Heart left ventricle (tissue), 16 donors: ENCODE data around the gene SGK1. TPM values are rescaled to one million over a fixed set of nuclear protein-coding genes. Genes with fewer than 3 reads are reported as not detected.
A peak's percentile ranks its signal among the peaks of the same experiment; 100 is the strongest.

Experiments used
- ATAC-seq, 4 donors: fragments of 200-7000 bp; cut with Tn5 transposase; one replicate each; pipeline ENCODE4 v1.9.1; 2020 to 2022; ENCODE audit warnings: moderate library complexity in 4 of 4, mild to moderate bottlenecking in 3 of 4, moderate number of reproducible peaks in 1 of 4
- DNase-seq, 5 donors: peaks; one replicate each; pipeline ENCODE4 v3.0.0-alpha.2; 2020
- H3K27ac ChIP-seq, 12 donors: fragments of 200-600 bp; sonication (generic) in 4 of 12; one replicate each; pipeline versions ENCODE4 v1.5.0 to v1.8.0; 2016 to 2022; ENCODE audit warnings: mild to moderate bottlenecking in 2 of 12
- H3K27me3 ChIP-seq, 9 donors: fragments of 200-600 bp; sonication (generic) in 2 of 9; one replicate each; pipeline versions ENCODE4 v1.5.1 to v1.8.0; 2016 to 2022; ENCODE audit warnings: mild to moderate bottlenecking in 3 of 9
- H3K36me3 ChIP-seq, 9 donors: fragments of 200-600 bp; sonication (generic) in 2 of 9; one replicate each; pipeline versions ENCODE4 v1.5.0 to v1.8.0; 2018 to 2022; ENCODE audit warnings: mild to moderate bottlenecking in 2 of 9
- H3K4me1 ChIP-seq, 12 donors: fragments of 200-600 bp; sonication (generic) in 4 of 12; one replicate each; pipeline versions ENCODE4 v1.5.0 to v1.8.0; 2016 to 2022; ENCODE audit warnings: mild to moderate bottlenecking in 3 of 12
- H3K4me3 ChIP-seq, 12 donors: fragments of 200-600 bp; sonication (generic) in 4 of 12; one replicate each; pipeline versions ENCODE4 v1.5.0 to v1.8.0; 2017 to 2022; ENCODE audit warnings: mild to moderate bottlenecking in 9 of 12, moderate library complexity in 4 of 12
- H3K9me3 ChIP-seq, 12 donors: fragments of 200-600 bp; sonication (generic) in 4 of 12; one replicate each; pipeline versions ENCODE4 v1.5.0 to v1.8.0; 2016 to 2022; ENCODE audit warnings: mild to moderate bottlenecking in 1 of 12
- CTCF ChIP-seq, 12 donors: fragments of 200-600 bp; sonication (generic) in 4 of 12; IDR thresholded peaks; one replicate each; pipeline versions ENCODE4 v1.5.0 to v1.8.0; 2018 to 2022; ENCODE audit warnings: antibody characterized with exemption in 12 of 12, mild to moderate bottlenecking in 5 of 12
- POLR2A ChIP-seq, 2 donors: fragments of 450-650 bp; IDR thresholded peaks; one replicate each; pipeline ENCODE4 v1.6.1; 2017; ENCODE audit warnings: antibody characterized with exemption in 2 of 2, mild to moderate bottlenecking in 2 of 2, moderate library complexity in 2 of 2
- WGBS, 4 donors: extraction: QIAGEN DNeasy Blood & Tissue Kit in 2 of 4; methylation state at CpG; one replicate each; pipeline versions ENCODE4 v1.1.5 to v1.1.7; 2013 to 2018; 5-methylcytosine and 5-hydroxymethylcytosine counted together
- intact Hi-C, 10 donors: fragments of 100-400 bp; cut with DNase I; formaldehyde crosslinking; loops; one replicate each; pipeline versions ENCODE4 v1.11.1 to v1.14.2; 2022
- polyA plus RNA-seq, 2 donors: library from polyadenylated mRNA; stranded (reverse); fragments of 200-250 nt; gene quantifications; one replicate each; pipeline ENCODE4 v1.2.3, GENCODE V29; 2013
- total RNA-seq, 9 donors: library from RNA; depleted of rRNA in 2 of 9; stranded (reverse); fragments of >200 nt in 2 of 9; fragmentation: NEBNext Ultra II Directional in 3 of 9; extraction: Animal tissue kit (Norgen Biotek cat#: 25700) in 3 of 9; gene quantifications; one replicate each; pipeline versions ENCODE4 v1.1.0 to v1.2.4, GENCODE V29; 2016 to 2023
- donor health status: ischemic (EF 13 %, LVEDD 7.1; RV severe dilation, severe dysfunction).
- donor health status: healthy with polysubstance abuse.
- donor health status: DM: no; HTN: yes; CAD: no.
- donor health status: DM: no; HTN: no; CAD: no.
- donor health status: ischemic (EF 25% LVEDD 6.9; RV normal size, moderate dysfunction).
- donor health status: ischemic (EF 25% LVEDD 5.7; RV mildly dilated, moderate dysfunction).
- donor health status: healthy.
- donor health status: DM: yes; HTN: yes; CAD: no.
- donor health status: ischemic (EF 35%, LVEDD 5.7; RV mildly dilated, moderate dysfunction).
- donor health status: nonischemic (EF 11% LVEDD 7.7; RV severe dilation, severe dysfunction).
- donor health status: DM: yes; HTN: yes; CAD: no.
- donor health status: PGD.
- donor health status: ischemic (EF 29% LVEDD 5.4; RV normal size, mild dysfunction).
- donor health status: nonischemic (EF 23%, LVEDD 6.1; RV moderate dilation, normal function).

Gene SGK1
- total and polyA plus RNA-seq, 11 donors, result 17.7 to 118 (median 56.7) TPM

GRCh38 chr6:134309983-134310605 lies 7.8 kb downstream of the SGK1 start:
- WGBS, 4 donors, result 91 to 96% (median 92%) methylated on average over 5 of the region's 5 CpGs
- Histone ChIP-seq H3K27ac (no peak overlapping the region), H3K36me3 (no peaks in the 10 kb centered on the region), H3K4me1 (peaks cover 0 to 5% (median 0%) of the 10 kb centered on the region in 12 donors), H3K27me3 (no peaks in the 10 kb centered on the region), H3K9me3 (no peaks in the 10 kb centered on the region), H3K4me3 (no peak overlapping the region)
- no peak for TF ChIP-seq POLR2A (IDR thresholded peaks at IDR 0.05)
- no peak for TF ChIP-seq CTCF (IDR thresholded peaks at IDR 0.05)
- DNase-seq, result no peak
- intact Hi-C loops, result no loop called here
- ATAC-seq, result no peak

GRCh38 chr6:134309227-134309626 lies 8.7 kb downstream of the SGK1 start:
- intact Hi-C loops, result no loop called here
- Histone ChIP-seq H3K9me3 (no peaks in the 10 kb centered on the region), H3K36me3 (no peaks in the 10 kb centered on the region), H3K4me1 (peaks cover 0 to 5% (median 0%) of the 10 kb centered on the region in 12 donors), H3K27me3 (no peaks in the 10 kb centered on the region), H3K4me3 (no peak overlapping the region), H3K27ac (peak overlapping the region in 1 of 12 donors; percentile 32)
- DNase-seq (no peak), ATAC-seq (no peak)
- WGBS, 4 donors, result 68 to 80% (median 74%) methylated on average over 3 of the region's 3 CpGs
- no peak for TF ChIP-seq CTCF (IDR thresholded peaks at IDR 0.05)
- TF ChIP-seq POLR2A (IDR thresholded peaks at IDR 0.05), result no peak

- ATAC-seq (no peak), DNase-seq (no peak)
- intact Hi-C loops, result no loop called here
- Histone ChIP-seq H3K4me3 (no peak overlapping the region), H3K36me3 (no peaks in the 10 kb centered on the region), H3K9me3 (no peaks in the 10 kb centered on the region), H3K27ac (peak overlapping the region in 1 of 12 donors; percentile 32), H3K4me1 (peaks cover 0 to 7% (median 0%) of the 10 kb centered on the region in 12 donors), H3K27me3 (no peaks in the 10 kb centered on the region)
- TF ChIP-seq CTCF (IDR thresholded peaks at IDR 0.05) (no peak), POLR2A (IDR thresholded peaks at IDR 0.05) (no peak)
- 73 to 85% (median 76%) methylated on average over 9 of the region's 9 CpGs for WGBS, 4 donors
These were observed 9.1 kb downstream of the SGK1 start for GRCh38 chr6:134308800-134309199.

- no peak for ATAC-seq
- H3K9me3 ChIP-seq, result no peaks in the 10 kb centered on the region
- no peaks in the 10 kb centered on the region for H3K36me3 ChIP-seq
- intact Hi-C loops, result no loop called here
- DNase-seq, result no peak
- no peaks in the 10 kb centered on the region for H3K27me3 ChIP-seq
- H3K27ac ChIP-seq, result no peak overlapping the region
- H3K4me3 ChIP-seq, result no peak overlapping the region
- WGBS, 4 donors, result 79 to 83% (median 82%) methylated on average over 5 of the region's 5 CpGs
- no peak for TF ChIP-seq POLR2A (IDR thresholded peaks at IDR 0.05)
- TF ChIP-seq CTCF (IDR thresholded peaks at IDR 0.05), result no peak
- H3K4me1 ChIP-seq, result peaks cover 0 to 7% (median 0%) of the 10 kb centered on the region in 12 donors
These were observed 10.0 kb downstream of the SGK1 start for GRCh38 chr6:134307870-134308269.
